Fibroblast of skin of abdomen (primary cell): ENCODE results near the gene SMIM24.
"Not testable (repeated sequence)": the region's sequence is repeated elsewhere in the genome, so short reads cannot be mapped to it uniquely, and the experiment has no call there.

Experiments used
- DNase-seq: peaks from one replicate; pipeline ENCODE4 v3.0.0-alpha.2; 2013

Gene SMIM24

DNA sequence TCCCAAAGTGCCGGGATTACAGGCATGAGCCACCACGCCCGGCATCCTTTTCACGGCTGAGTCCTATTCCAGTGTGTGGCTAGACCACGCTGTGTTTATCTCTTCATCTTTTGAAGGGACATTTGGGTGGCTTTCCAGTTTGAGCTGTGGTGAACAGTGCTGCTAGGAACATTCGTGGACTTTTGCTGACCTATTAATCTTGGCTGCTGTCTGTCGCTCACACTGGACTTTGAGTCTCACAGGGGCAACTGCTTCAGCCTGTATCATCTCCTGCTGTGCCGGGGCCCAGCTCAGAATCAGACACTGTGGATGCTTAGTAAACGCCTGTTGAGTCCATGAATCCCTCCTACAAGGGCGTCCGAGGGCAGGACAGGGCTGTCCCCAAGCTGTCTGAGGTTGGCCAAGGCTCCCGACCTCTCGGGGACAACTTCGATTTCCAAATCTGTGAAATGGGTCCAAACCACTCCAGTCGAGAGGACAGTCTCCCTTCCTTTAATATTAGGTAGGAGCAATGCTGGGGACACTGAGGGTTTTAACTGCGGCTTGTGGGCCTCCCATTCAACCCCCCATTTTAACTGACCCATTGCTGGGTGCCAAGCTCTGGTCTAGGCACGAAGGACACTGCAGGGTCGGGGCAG lies 48.4 kb downstream of the SMIM24 start:
- DNase-seq = no peak

DNA sequence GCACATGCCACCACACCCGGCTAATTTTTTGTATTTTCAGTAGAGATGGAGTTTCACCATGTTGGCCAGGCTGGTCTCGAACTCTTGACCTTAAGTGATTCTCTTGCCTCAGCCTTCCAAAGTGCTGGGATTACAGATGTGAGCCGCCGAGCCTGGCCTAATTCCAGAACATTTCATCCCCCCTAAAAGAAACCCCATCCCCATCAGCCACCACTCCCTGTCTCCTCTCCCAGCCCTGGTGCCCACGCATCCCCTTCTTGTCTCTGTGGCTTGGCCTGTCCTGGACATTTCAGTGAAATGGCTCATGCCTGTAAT lies 50.0 kb downstream of the SMIM24 start:
- not testable (repeated sequence) for DNase-seq

DNA sequence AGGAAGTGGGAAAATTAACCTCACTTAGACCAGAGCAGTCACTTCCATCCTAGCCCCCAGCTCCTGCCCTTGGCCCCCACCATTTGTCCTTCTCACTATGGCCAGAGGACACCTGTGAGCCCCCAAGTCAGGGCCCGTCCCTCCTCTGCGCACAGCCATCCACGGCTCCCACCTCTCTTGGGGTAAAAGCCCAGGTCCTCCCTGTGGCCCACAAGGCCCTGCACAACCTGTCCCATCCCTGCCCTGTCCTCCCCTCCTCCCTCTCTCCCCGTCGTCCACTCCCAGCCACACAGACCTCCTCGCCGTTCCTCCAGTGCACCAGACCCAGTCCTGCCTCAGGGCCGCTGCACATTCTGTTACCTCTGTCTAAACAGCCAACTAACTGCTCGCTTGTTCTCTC lies 53.9 kb downstream of the SMIM24 start:
- DNase-seq = no peak
